ENCODE results near the gene DOCK10. TPM values are rescaled to one million over a fixed set of nuclear protein-coding genes. Genes with fewer than 3 reads are reported as not detected.

DOCK10 gene
- polyA plus RNA-seq, 1 donor (not counting 4 experiments of a cell fraction or from before 2014, with no cell fraction given): 2.5 TPM

- Histone ChIP-seq H3K4me2 (ENCODE audit: control insufficient read depth, extremely low read depth, insufficient read depth, low read depth, low read length) (no peak overlapping the region), H3K9ac (ENCODE audit: control insufficient read depth, extremely low read depth, insufficient read depth, low read length) (no peak overlapping the region)
- TF ChIP-seq, protein P1, sequence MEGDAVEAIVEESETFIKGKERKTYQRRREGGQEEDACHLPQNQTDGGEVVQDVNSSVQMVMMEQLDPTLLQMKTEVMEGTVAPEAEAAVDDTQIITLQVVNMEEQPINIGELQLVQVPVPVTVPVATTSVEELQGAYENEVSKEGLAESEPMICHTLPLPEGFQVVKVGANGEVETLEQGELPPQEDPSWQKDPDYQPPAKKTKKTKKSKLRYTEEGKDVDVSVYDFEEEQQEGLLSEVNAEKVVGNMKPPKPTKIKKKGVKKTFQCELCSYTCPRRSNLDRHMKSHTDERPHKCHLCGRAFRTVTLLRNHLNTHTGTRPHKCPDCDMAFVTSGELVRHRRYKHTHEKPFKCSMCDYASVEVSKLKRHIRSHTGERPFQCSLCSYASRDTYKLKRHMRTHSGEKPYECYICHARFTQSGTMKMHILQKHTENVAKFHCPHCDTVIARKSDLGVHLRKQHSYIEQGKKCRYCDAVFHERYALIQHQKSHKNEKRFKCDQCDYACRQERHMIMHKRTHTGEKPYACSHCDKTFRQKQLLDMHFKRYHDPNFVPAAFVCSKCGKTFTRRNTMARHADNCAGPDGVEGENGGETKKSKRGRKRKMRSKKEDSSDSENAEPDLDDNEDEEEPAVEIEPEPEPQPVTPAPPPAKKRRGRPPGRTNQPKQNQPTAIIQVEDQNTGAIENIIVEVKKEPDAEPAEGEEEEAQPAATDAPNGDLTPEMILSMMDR (optimal IDR thresholded peaks at IDR 0.05 in 1 of 3, IDR thresholded peaks at IDR 0.05 in 1 of 3, conservative IDR thresholded peaks at IDR 0.05 in 1 of 3; ENCODE audit: extremely low read depth in 1 of 3, insufficient read depth in 2 of 3, low read length in 3 of 3): no peak
- no peak for TF ChIP-seq EZH2 (IDR thresholded peaks at IDR 0.05; ENCODE audit: low read length)
Measured at GRCh38 chr2:225076125-225076524, 33.9 kb upstream of the DOCK10 start.

DNA sequence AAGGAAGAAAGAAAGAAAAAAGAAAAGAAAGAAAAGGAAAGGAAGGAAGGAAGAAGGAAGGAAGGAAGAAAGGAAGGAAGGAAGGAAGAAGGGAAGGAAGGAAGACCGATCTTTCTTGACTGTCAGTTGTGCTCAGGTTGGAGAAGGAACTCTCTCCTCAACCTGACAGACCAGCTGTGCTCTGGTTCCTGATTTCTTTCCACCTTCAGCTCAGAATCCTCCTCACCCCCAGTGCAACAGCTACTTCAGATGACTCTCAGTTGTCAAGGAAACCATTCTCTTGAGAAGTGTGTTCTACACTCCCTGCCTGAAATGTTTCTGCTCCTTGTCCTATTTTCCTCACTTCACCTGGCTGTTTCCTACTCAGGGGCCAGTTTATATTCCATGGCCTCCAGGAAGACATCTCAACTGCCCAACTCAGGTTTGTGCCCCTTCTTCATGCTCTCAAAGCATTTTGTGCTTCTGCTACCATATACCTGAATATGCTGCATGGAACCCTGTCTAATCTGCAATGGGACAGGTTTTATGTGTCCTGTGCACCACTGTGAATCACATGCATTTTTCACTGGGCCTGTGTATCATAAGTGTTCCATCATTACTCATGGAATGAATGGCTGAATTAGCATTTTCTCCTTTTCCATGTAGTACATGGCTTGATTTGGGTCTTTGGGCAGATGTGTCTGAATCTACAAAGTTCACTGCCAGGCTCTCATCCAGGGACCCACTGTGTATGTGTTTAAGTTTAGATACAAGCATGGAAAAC lies 32.8 kb upstream of the DOCK10 start:
- dilution Hi-C loops (cut with MboI; ENCODE audit: extremely low pct_ligation_motif_present, low sequenced_read_pairs): no loop called here
- no peaks in the 10 kb centered on the region for H4K20me1 ChIP-seq (ENCODE audit: control insufficient read depth, extremely low read depth, insufficient read depth, low read length)
- FAIRE-seq: no peak
- no peaks in the 10 kb centered on the region for H3K36me3 ChIP-seq (ENCODE audit: control insufficient read depth in 2 of 2, extremely low read depth in 1 of 2, insufficient read depth in 2 of 2, low read length in 2 of 2)
- no peaks in the 10 kb centered on the region for H3K4me1 ChIP-seq (ENCODE audit: control insufficient read depth, extremely low read depth, insufficient read depth, low read length)
- H3K79me2 ChIP-seq (ENCODE audit: control insufficient read depth, insufficient read depth, low read length): no peaks in the 10 kb centered on the region
- DNase-seq (ENCODE audit: low read depth, low spot score): no peak
- no peaks in the 10 kb centered on the region for H3K9me1 ChIP-seq (ENCODE audit: control insufficient read depth, extremely low read depth, insufficient read depth, low read length)
- no peak overlapping the region for H2AFZ ChIP-seq (ENCODE audit: control insufficient read depth, low read length)
- H3K4me3 ChIP-seq (ENCODE audit: control insufficient read depth in 2 of 3, extremely low read depth in 1 of 3, insufficient read depth in 2 of 3, low read depth in 1 of 3, low read length in 3 of 3): no peak overlapping the region
- no peaks in the 10 kb centered on the region for H3K9me3 ChIP-seq (ENCODE audit: control insufficient read depth, low read depth, low read length)
- no peaks in the 10 kb centered on the region for H3K27me3 ChIP-seq (ENCODE audit: control insufficient read depth, extremely low read depth, insufficient read depth, low read length)
- H3K4me2 ChIP-seq (ENCODE audit: control insufficient read depth, extremely low read depth, insufficient read depth, low read depth, low read length): no peak overlapping the region
- no peak overlapping the region for H3K27ac ChIP-seq (ENCODE audit: control insufficient read depth, insufficient read depth, low read length)
- TF ChIP-seq EZH2 (IDR thresholded peaks at IDR 0.05; ENCODE audit: low read length): no peak
- TF ChIP-seq, protein P1 (optimal IDR thresholded peaks at IDR 0.05 in 1 of 3, IDR thresholded peaks at IDR 0.05 in 1 of 3, conservative IDR thresholded peaks at IDR 0.05 in 1 of 3; ENCODE audit: extremely low read depth in 1 of 3, insufficient read depth in 2 of 3, low read length in 3 of 3): no peak
- no peak overlapping the region for H3K9ac ChIP-seq (ENCODE audit: control insufficient read depth, extremely low read depth, insufficient read depth, low read length)

More at GRCh38 chr2:225076125-225076524, 33.9 kb upstream of the DOCK10 start:
- Histone ChIP-seq H3K9me3 (ENCODE audit: control insufficient read depth, low read depth, low read length) (no peaks in the 10 kb centered on the region), H4K20me1 (ENCODE audit: control insufficient read depth, extremely low read depth, insufficient read depth, low read length) (no peaks in the 10 kb centered on the region), H3K79me2 (ENCODE audit: control insufficient read depth, insufficient read depth, low read length) (no peaks in the 10 kb centered on the region), H3K9me1 (ENCODE audit: control insufficient read depth, extremely low read depth, insufficient read depth, low read length) (no peaks in the 10 kb centered on the region), H2AFZ (ENCODE audit: control insufficient read depth, low read length) (no peak overlapping the region), H3K27me3 (ENCODE audit: control insufficient read depth, extremely low read depth, insufficient read depth, low read length) (no peaks in the 10 kb centered on the region), H3K36me3 (ENCODE audit: control insufficient read depth in 2 of 2, extremely low read depth in 1 of 2, insufficient read depth in 2 of 2, low read length in 2 of 2) (no peaks in the 10 kb centered on the region), H3K27ac (ENCODE audit: control insufficient read depth, insufficient read depth, low read length) (no peak overlapping the region), H3K4me3 (ENCODE audit: control insufficient read depth in 2 of 3, extremely low read depth in 1 of 3, insufficient read depth in 2 of 3, low read depth in 1 of 3, low read length in 3 of 3) (no peak overlapping the region), H3K4me1 (ENCODE audit: control insufficient read depth, extremely low read depth, insufficient read depth, low read length) (no peaks in the 10 kb centered on the region)
- no peak for FAIRE-seq
- DNase-seq (ENCODE audit: low read depth, low spot score): no peak
- dilution Hi-C loops (cut with MboI; ENCODE audit: extremely low pct_ligation_motif_present, low sequenced_read_pairs): no loop called here
